A549 (cell line): ENCODE results near the gene CHRNB2. TPM values are rescaled to one million over a fixed set of nuclear protein-coding genes. Genes with fewer than 3 reads are reported as not detected.

Source experiments
- ATAC-seq, 2 experiments: fragments of 200-7000 bp in 1 of 2; fragments of >200 bp in 1 of 2; cut with Nextera tagmentation in 1 of 2; cut with Tn5 transposase in 1 of 2; 3 replicates each; pipeline versions ENCODE4 v1.8.0 to v1.9.1; 2018 to 2020; ENCODE audit warnings: mild to moderate bottlenecking in 1 of 2, moderate library complexity in 1 of 2
- CTCF ChIA-PET: fragments of 300-600 bp; sonication (Branson Sonifier 250); formaldehyde crosslinking; extraction: SDS; loops from one replicate; lab custom pipeline; 2021; ENCODE audit warnings: antibody characterized with exemption, inconsistent platforms; lab: Yijun Ruan, JAX
- POLR2A ChIA-PET: fragments of 350-600 bp; formaldehyde crosslinking; extraction: SDS; loops from one replicate; lab custom pipeline; 2021; ENCODE audit warnings: antibody characterized with exemption, inconsistent platforms; lab: Yijun Ruan, JAX
- DNase-seq, 2 experiments: peaks; one replicate each; pipeline versions ENCODE4 v3.0.0 to v3.0.0-alpha.2; 2011 to 2016; ENCODE audit warnings: low read depth in 1 of 2, low spot score in 1 of 2
- FAIRE-seq: peaks from 2 replicates; lab custom pipeline; 2011; peaks lifted over from hg19 to GRCh38; lab: Jason Lieb, UNC
- H3K27ac ChIP-seq, 2 experiments: fragments of >200 bp; sonication (Bioruptor Twin); formaldehyde crosslinking; 3 replicates each; pipeline ENCODE4 v1.5.1; 2016 to 2017
- H3K4me1 ChIP-seq: fragments of >200 bp; sonication (Bioruptor Twin); formaldehyde crosslinking; 3 replicates; pipeline ENCODE4 v1.6.1; 2016
- H3K4me2 ChIP-seq: fragments of >200 bp; sonication (Bioruptor Twin); formaldehyde crosslinking; 3 replicates; pipeline ENCODE4 v1.6.1; 2016
- H3K4me3 ChIP-seq: fragments of >200 bp; sonication (Bioruptor Twin); formaldehyde crosslinking; 3 replicates; pipeline ENCODE4 v1.5.1; 2016
- H3K9me3 ChIP-seq: fragments of >200 bp; sonication (Bioruptor Twin); formaldehyde crosslinking; 3 replicates; pipeline ENCODE4 v1.6.1; 2016
- CEBPB ChIP-seq, 2 experiments: fragments of >200 bp in 1 of 2; sonication (Bioruptor Twin) in 1 of 2; formaldehyde crosslinking in 1 of 2; IDR thresholded peaks; 2 replicates each; pipeline ENCODE4 v1.6.1; 2012 to 2016
- CHD4 ChIP-seq: fragments of 200-600 bp; sonication (generic); IDR thresholded peaks from 2 replicates; pipeline ENCODE4 v1.6.1; 2016; ENCODE audit warnings: antibody characterized with exemption, mild to moderate bottlenecking, borderline replicate concordance
- EHF ChIP-seq: fragments of 250-450 bp; sonication (Bioruptor Pico); IDR thresholded peaks from 2 replicates; pipeline ENCODE4 v1.5.0; 2020; ENCODE audit warnings: mild to moderate bottlenecking
- EHMT2 ChIP-seq: fragments of 200-600 bp; sonication (generic); IDR thresholded peaks from 2 replicates; pipeline ENCODE4 v1.6.1; 2016; ENCODE audit warnings: antibody characterized with exemption, low read depth, mild to moderate bottlenecking, moderate library complexity
- ESRRA ChIP-seq: fragments of 150-350 bp; IDR thresholded peaks from 2 replicates; pipeline ENCODE4 v1.6.1; 2014; ENCODE audit warnings: mild to moderate bottlenecking, low read length, borderline replicate concordance
- FOSB ChIP-seq: fragments of 250-450 bp; sonication (Bioruptor Pico); IDR thresholded peaks from 2 replicates; pipeline ENCODE4 v1.5.0; 2020; ENCODE audit warnings: mild to moderate bottlenecking, moderate library complexity
- FOSL2 ChIP-seq, 2 experiments: fragments of 450-650 bp in 1 of 2; fragments of >200 bp in 1 of 2; sonication (Bioruptor Twin) in 1 of 2; formaldehyde crosslinking; IDR thresholded peaks; 2 replicates each; pipeline versions ENCODE4 v1.5.0 to v1.6.1; 2016 to 2020; ENCODE audit warnings: mild to moderate bottlenecking in 1 of 2, moderate library complexity in 1 of 2
- FOXS1 ChIP-seq: fragments of 250-450 bp; sonication (Bioruptor Pico); IDR thresholded peaks from 2 replicates; pipeline ENCODE4 v1.5.0; 2020; ENCODE audit warnings: mild to moderate bottlenecking, moderate library complexity
- GATA3 ChIP-seq: IDR thresholded peaks from 2 replicates; pipeline ENCODE4 v1.6.1; 2012; ENCODE audit warnings: borderline replicate concordance
- HDAC2 ChIP-seq: fragments of 200-600 bp; sonication (generic); IDR thresholded peaks from 2 replicates; pipeline ENCODE4 v1.6.1; 2016
- HMGXB4 ChIP-seq: fragments of 250-450 bp; sonication (Bioruptor Pico); IDR thresholded peaks from 2 replicates; pipeline ENCODE4 v1.5.0; 2021; ENCODE audit warnings: mild to moderate bottlenecking, moderate library complexity, borderline replicate concordance
- HOXA7 ChIP-seq: fragments of 250-450 bp; sonication (Bioruptor Pico); IDR thresholded peaks from 2 replicates; pipeline ENCODE4 v1.5.0; 2020; ENCODE audit warnings: mild to moderate bottlenecking, moderate library complexity
- HOXB5 ChIP-seq: fragments of 250-450 bp; sonication (Bioruptor Pico); IDR thresholded peaks from 2 replicates; pipeline ENCODE4 v1.5.0; 2020; ENCODE audit warnings: mild to moderate bottlenecking, moderate library complexity
- NR3C1 ChIP-seq: fragments of >200 bp; sonication (Bioruptor Twin); formaldehyde crosslinking; IDR thresholded peaks from 3 replicates; pipeline ENCODE4 v1.6.1; 2017
- POLR2A ChIP-seq: IDR thresholded peaks from 2 replicates; pipeline ENCODE4 v1.6.1; 2012; ENCODE audit warnings: mild to moderate bottlenecking, low read length
- POLR2AphosphoS2 ChIP-seq: conservative IDR thresholded peaks from 2 replicates; pipeline ENCODE4 v1.6.1; 2012; ENCODE audit warnings: low read length, improper control_type of control experiment, inconsistent platforms
- RARB ChIP-seq: fragments of 250-450 bp; sonication (Bioruptor Pico); IDR thresholded peaks from 2 replicates; pipeline ENCODE4 v1.8.0; 2021; ENCODE audit warnings: mild to moderate bottlenecking, moderate library complexity
- RFX5 ChIP-seq: fragments of 450-650 bp; IDR thresholded peaks from 2 replicates; pipeline ENCODE4 v1.7.1; 2014; ENCODE audit warnings: antibody characterized with exemption, mild to moderate bottlenecking, moderate library complexity
- RNF2 ChIP-seq: fragments of 200-600 bp; sonication (generic); IDR thresholded peaks from 2 replicates; pipeline ENCODE4 v1.6.1; 2016; ENCODE audit warnings: low read depth, mild to moderate bottlenecking, antibody characterized with exemption, moderate library complexity, borderline replicate concordance
- TP53 ChIP-seq: fragments of 250-450 bp; sonication (Bioruptor Pico); IDR thresholded peaks from 2 replicates; pipeline ENCODE4 v1.5.0; 2021; ENCODE audit warnings: mild to moderate bottlenecking, moderate library complexity
- ZC3H11A ChIP-seq: fragments of 450-650 bp; IDR thresholded peaks from 2 replicates; pipeline ENCODE4 v1.6.1; 2014; ENCODE audit warnings: antibody characterized with exemption, mild to moderate bottlenecking
- ZFP36 ChIP-seq: fragments of 450-650 bp; IDR thresholded peaks from 2 replicates; pipeline ENCODE4 v1.6.1; 2014; ENCODE audit warnings: borderline replicate concordance; ENCODE audit not compliant: partially characterized antibody
- ZNF302 ChIP-seq: fragments of 250-450 bp; sonication (Bioruptor Pico); IDR thresholded peaks from 2 replicates; pipeline ENCODE4 v1.9.0; 2021; ENCODE audit warnings: inconsistent platforms, mild to moderate bottlenecking, moderate library complexity
- whole genome bisulfite sequencing: methylation state at CpG from one replicate; pipeline ENCODE4 v1.1.6; 2017; ENCODE audit errors: missing lambda C conversion rate; 5-methylcytosine and 5-hydroxymethylcytosine counted together
- polyA plus RNA-seq, 4 experiments: library from polyadenylated mRNA; depleted of rRNA in 3 of 4; stranded (reverse); fragments of >200 nt; fragmentation: RNase III in 1 of 4; extraction: RNeasy Plus Mini Kit Qiagen cat#74134 plus additional on column Dnase treatment in 1 of 4; gene quantifications; 2 replicates in 3 of 4; 3 replicates in 1 of 4; pipeline ENCODE4 v1.2.3, GENCODE V29; 2011 to 2017
- TF ChIP-seq, protein P1 (sequence below): fragments of 450-650 bp; IDR thresholded peaks from 2 replicates; pipeline ENCODE4 v1.6.1; 2014; ENCODE audit warnings: antibody characterized with exemption

Gene CHRNB2
- polyA plus RNA-seq, 2 of the 4 experiments (the other 2 are of a cell fraction), result 0.21 TPM

GRCh38 chr1:154546264-154547063 is 21.1 kb upstream of the CHRNB2 start (continued):
- TF ChIP-seq ZNF302 (no peak), CEBPB (IDR thresholded peaks at IDR 0.05) (no peak), EHMT2 (no peak), GATA3 (no peak)

DNA sequence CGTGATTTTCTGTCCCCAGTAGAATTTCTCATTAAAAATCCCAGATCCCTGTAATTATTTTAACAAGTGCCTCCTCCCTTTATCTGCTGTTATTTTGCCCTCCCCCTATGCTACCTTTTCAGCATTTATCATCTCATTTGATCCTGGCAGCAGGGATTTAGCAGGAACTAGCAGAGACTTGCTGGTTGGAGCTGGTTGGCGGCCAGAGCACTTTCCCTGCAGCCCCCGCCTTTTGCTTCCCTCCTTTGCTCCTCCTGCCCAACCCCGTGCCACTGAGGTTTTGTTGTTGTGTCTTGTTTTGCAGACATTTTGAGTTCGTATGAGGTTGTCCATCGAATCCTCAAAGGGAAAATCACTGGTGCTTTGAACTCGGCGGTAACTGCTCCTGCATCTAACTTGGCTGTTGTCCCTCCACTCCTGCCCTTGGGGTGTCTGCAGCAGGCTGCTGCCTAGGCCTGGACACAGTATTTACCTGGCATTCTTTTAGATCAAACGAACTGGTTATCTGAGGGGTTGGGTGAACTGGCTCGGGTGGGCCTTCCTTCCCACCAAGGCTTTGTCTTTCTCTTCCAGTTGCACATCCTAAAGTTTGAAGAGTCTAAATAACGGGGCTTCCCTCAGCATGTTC is 20.4 kb upstream of the CHRNB2 start:
- Histone ChIP-seq H3K9me3 (no peaks in the 10 kb centered on the region), H3K4me1 (peaks cover 21% of the 10 kb centered on the region), H3K27ac (no peak overlapping the region), H3K4me3 (no peak overlapping the region), H3K4me2 (no peak overlapping the region)
- POLR2A ChIA-PET, result interaction anchor here (1.2 kb wide), 1 partner anchor 67 kb away, joined by 3 read pairs; no protein-coding TSS in a partner anchor
- DNase-seq, result no peak
- CTCF ChIA-PET, result interaction anchor here (0.6 to 7.1 kb wide), 55 partner anchors 8 to 579 kb away, joined by 3 to 79 read pairs (median 4); partner anchors contain the start of genes ATP8B2, CHRNB2, CREB3L4 and UBE2Q1
- TF ChIP-seq CEBPB (IDR thresholded peaks at IDR 0.05), result no peak
- TF ChIP-seq, protein P1, sequence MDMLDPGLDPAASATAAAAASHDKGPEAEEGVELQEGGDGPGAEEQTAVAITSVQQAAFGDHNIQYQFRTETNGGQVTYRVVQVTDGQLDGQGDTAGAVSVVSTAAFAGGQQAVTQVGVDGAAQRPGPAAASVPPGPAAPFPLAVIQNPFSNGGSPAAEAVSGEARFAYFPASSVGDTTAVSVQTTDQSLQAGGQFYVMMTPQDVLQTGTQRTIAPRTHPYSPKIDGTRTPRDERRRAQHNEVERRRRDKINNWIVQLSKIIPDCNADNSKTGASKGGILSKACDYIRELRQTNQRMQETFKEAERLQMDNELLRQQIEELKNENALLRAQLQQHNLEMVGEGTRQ, result no peak
- TF ChIP-seq ZNF302, result no peak
- no peak for TF ChIP-seq ZFP36
- no peak for TF ChIP-seq HMGXB4 (CRISPR knock-in tag)
- no peak for TF ChIP-seq CHD4
- TF ChIP-seq HDAC2, result no peak
- no peak for TF ChIP-seq FOSL2 (IDR thresholded peaks at IDR 0.05)
- no peak for TF ChIP-seq FOSL2 (CRISPR knock-in tag; IDR thresholded peaks at IDR 0.05)
- no peak for TF ChIP-seq FOSB (CRISPR knock-in tag)
- no peak for TF ChIP-seq HOXB5 (CRISPR knock-in tag)
- TF ChIP-seq FOXS1 (CRISPR knock-in tag), result no peak
- TF ChIP-seq EHF (CRISPR knock-in tag), result no peak
- no peak for TF ChIP-seq ZC3H11A
- TF ChIP-seq TP53 (CRISPR knock-in tag), result no peak
- TF ChIP-seq EHMT2, result no peak
- no peak for TF ChIP-seq ESRRA
- no peak for TF ChIP-seq NR3C1
- no peak for TF ChIP-seq RARB
- TF ChIP-seq POLR2A, result no peak
- WGBS, result 72% methylated on average over 11 of the region's 11 CpGs
- ATAC-seq, result no peak
- no peak for FAIRE-seq

DNA sequence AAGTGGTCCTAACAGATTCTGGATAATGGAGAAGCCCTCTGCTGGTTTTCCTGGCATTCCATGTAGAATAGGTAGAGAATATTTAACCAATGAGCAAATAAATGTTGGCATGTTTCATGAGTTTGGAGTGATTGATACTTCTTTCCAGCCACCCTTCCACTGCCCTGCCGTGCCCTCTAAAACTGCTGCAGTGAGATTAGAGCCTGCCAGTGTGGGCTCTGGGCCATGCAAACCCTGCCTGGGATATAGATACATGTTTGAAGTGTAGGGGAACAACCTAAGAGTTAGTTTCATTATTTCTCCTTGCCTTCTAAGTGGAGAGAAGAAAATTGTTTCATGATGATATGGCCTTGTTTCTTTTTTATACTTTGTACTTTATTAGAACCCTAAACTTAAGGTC is 19.6 kb upstream of the CHRNB2 start:
- no peak overlapping the region for H3K27ac ChIP-seq
- 9% methylated on average over 1 of the region's 1 CpG for WGBS
- FAIRE-seq, result no peak

More for the DNA sequence above, 19.6 kb upstream of the CHRNB2 start:
- no peaks in the 10 kb centered on the region for H3K9me3 ChIP-seq
- peaks cover 21% of the 10 kb centered on the region for H3K4me1 ChIP-seq
- ATAC-seq, result no peak; a peak in 1 of 6 replicates
- POLR2A ChIA-PET, result no interaction called here
- DNase-seq, result no peak
- TF ChIP-seq HMGXB4 (CRISPR knock-in tag) (no peak), ESRRA (no peak), TP53 (CRISPR knock-in tag) (no peak), RFX5 (no peak), HOXA7 (no peak), POLR2AphosphoS2 (no peak), RNF2 (no peak), FOSB (CRISPR knock-in tag) (no peak)
- TF ChIP-seq, all 56 proteins: peak for 0
- no peak overlapping the region for H3K4me3 ChIP-seq
- CTCF ChIA-PET, result interaction anchor here (1.4 to 7.1 kb wide), 5 partner anchors 10 to 67 kb away, joined by 4 to 79 read pairs (median 10); partner anchors contain the start of gene UBE2Q1
- peak overlapping the region; percentile 20; the same call in 1 of the 3 replicates for H3K4me2 ChIP-seq
